HG03103 (cell line): ENCODE results near the gene ACSL5.
A peak's percentile ranks its signal among the peaks of the same experiment; 100 is the strongest.
"Not testable (repeated sequence)": the region's sequence is repeated elsewhere in the genome, so short reads cannot be mapped to it uniquely, and the experiment has no call there.

Experiments
- ATAC-seq: cut with Tn5 transposase; IDR thresholded peaks from one replicate; pipeline ENCODE4 v1.9.1; 2021; ENCODE audit warnings: low read depth; ENCODE audit not compliant: unreplicated experiment

The ACSL5 gene

GRCh38 chr10:112374724-112375541 is 1.0 kb downstream of the ACSL5 start:
- ATAC-seq, result peak; percentile 35

- peak; percentile 80 for ATAC-seq
These were observed 1.9 kb downstream of the ACSL5 start for GRCh38 chr10:112375721-112376395.

GRCh38 chr10:112376396-112376790 is 2.5 kb downstream of the ACSL5 start:
- ATAC-seq, result peak; percentile 24

GRCh38 chr10:112377116-112377515 is 3.2 kb downstream of the ACSL5 start:
- ATAC-seq, result not testable (repeated sequence)

- ATAC-seq, result no peak
These were observed 5.8 kb downstream of the ACSL5 start for GRCh38 chr10:112379635-112380296.

GRCh38 chr10:112382515-112383235 is 8.8 kb downstream of the ACSL5 start:
- no peak for ATAC-seq

GRCh38 chr10:112383325-112383724 is 9.4 kb downstream of the ACSL5 start:
- ATAC-seq, result no peak

GRCh38 chr10:112384141-112384540 is 10.2 kb downstream of the ACSL5 start:
- ATAC-seq, result no peak

GRCh38 chr10:112385201-112385600 is 11.3 kb downstream of the ACSL5 start:
- ATAC-seq, result no peak

GRCh38 chr10:112388056-112388455 is 14.1 kb downstream of the ACSL5 start:
- not testable (repeated sequence) for ATAC-seq

GRCh38 chr10:112388548-112388947 is 14.6 kb downstream of the ACSL5 start:
- no peak for ATAC-seq

GRCh38 chr10:112389271-112389822 is 15.4 kb downstream of the ACSL5 start:
- ATAC-seq, result peak; percentile 72

- no peak for ATAC-seq
These were observed 16.3 kb downstream of the ACSL5 start for GRCh38 chr10:112390125-112390703.

- ATAC-seq, result no peak
These were observed 19.4 kb downstream of the ACSL5 start for GRCh38 chr10:112393341-112393740.

- ATAC-seq, result no peak
These were observed 19.9 kb downstream of the ACSL5 start for GRCh38 chr10:112393827-112394226.

GRCh38 chr10:112394475-112394875 is 20.6 kb downstream of the ACSL5 start:
- ATAC-seq, result no peak

GRCh38 chr10:112395809-112396530 is 22.1 kb downstream of the ACSL5 start:
- no peak for ATAC-seq

GRCh38 chr10:112397592-112397991 is 23.7 kb downstream of the ACSL5 start:
- ATAC-seq, result no peak

- ATAC-seq, result no peak
These were observed 29.0 kb downstream of the ACSL5 start for GRCh38 chr10:112402917-112403316.
